DND-41 (cell line): ENCODE data around the gene SLC2A9.

Experiments used
- ATAC-seq: fragments of 200-7000 bp; cut with Tn5 transposase; 3 replicates; pipeline ENCODE4 v1.9.1; 2021; ENCODE audit warnings: low read depth; ENCODE audit not compliant: insufficient read depth
- DNase-seq: peaks from one replicate; pipeline ENCODE4 v3.0.0-alpha.2; 2020
- H2AFZ ChIP-seq: 2 replicates; pipeline ENCODE4 v1.6.0; 2012; ENCODE audit warnings: low read depth, low read length
- H3K27ac ChIP-seq: 2 replicates; pipeline ENCODE4 v1.5.1; 2012; ENCODE audit warnings: low read length, inconsistent platforms
- H3K27me3 ChIP-seq: fragments of 200-600 bp; sonication (generic); 2 replicates; pipeline ENCODE4 v1.6.0; 2012; ENCODE audit warnings: low read length, mild to moderate bottlenecking, inconsistent platforms; ENCODE audit not compliant: insufficient read depth, poor library complexity
- H3K36me3 ChIP-seq: 2 replicates; pipeline ENCODE4 v1.5.1; 2012; ENCODE audit warnings: low read length, inconsistent platforms; ENCODE audit not compliant: insufficient read depth
- H3K4me1 ChIP-seq: 2 replicates; pipeline ENCODE4 v1.5.1; 2012; ENCODE audit warnings: mild to moderate bottlenecking, low read length; ENCODE audit not compliant: insufficient read depth
- H3K4me2 ChIP-seq: 2 replicates; pipeline ENCODE4 v1.6.0; 2012; ENCODE audit warnings: mild to moderate bottlenecking, moderate library complexity, low read length, inconsistent platforms; ENCODE audit not compliant: insufficient read depth
- H3K4me3 ChIP-seq, 2 experiments: fragments of 200-600 bp in 1 of 2; shearing (Covaris generic) in 1 of 2; 2 replicates each; pipeline ENCODE4 v1.5.1; 2012 to 2016; ENCODE audit warnings: inconsistent platforms in 2 of 2, low read length in 2 of 2, mild to moderate bottlenecking in 2 of 2, low read depth in 1 of 2, moderate library complexity in 1 of 2
- H3K79me2 ChIP-seq: 2 replicates; pipeline ENCODE4 v1.6.0; 2012; ENCODE audit warnings: low read length, inconsistent platforms; ENCODE audit not compliant: insufficient read depth
- H3K9ac ChIP-seq: 2 replicates; pipeline ENCODE4 v1.6.0; 2012; ENCODE audit warnings: low read depth, mild to moderate bottlenecking, inconsistent platforms, low read length, moderate library complexity
- H3K9me3 ChIP-seq: 2 replicates; pipeline ENCODE4 v1.5.1; 2012; ENCODE audit warnings: low read length, moderate library complexity, mild to moderate bottlenecking, inconsistent platforms; ENCODE audit not compliant: insufficient read depth, severe bottlenecking
- H4K20me1 ChIP-seq: 2 replicates; pipeline ENCODE4 v1.6.0; 2012; ENCODE audit warnings: low read length; ENCODE audit not compliant: insufficient read depth
- EZH2 ChIP-seq: IDR thresholded peaks from 3 replicates; pipeline ENCODE4 v1.6.1; 2012; ENCODE audit warnings: borderline replicate concordance, low read depth, mild to moderate bottlenecking, moderate library complexity, low read length, inconsistent platforms; ENCODE audit not compliant: severe bottlenecking
- TF ChIP-seq, protein P1 (sequence below): IDR thresholded peaks from 2 replicates; pipeline ENCODE4 v1.5.1; 2012; ENCODE audit warnings: borderline replicate concordance, low read length, moderate library complexity, mild to moderate bottlenecking; ENCODE audit not compliant: poor library complexity, severe bottlenecking; ENCODE audit errors: extremely low read depth

The SLC2A9 gene

DNA sequence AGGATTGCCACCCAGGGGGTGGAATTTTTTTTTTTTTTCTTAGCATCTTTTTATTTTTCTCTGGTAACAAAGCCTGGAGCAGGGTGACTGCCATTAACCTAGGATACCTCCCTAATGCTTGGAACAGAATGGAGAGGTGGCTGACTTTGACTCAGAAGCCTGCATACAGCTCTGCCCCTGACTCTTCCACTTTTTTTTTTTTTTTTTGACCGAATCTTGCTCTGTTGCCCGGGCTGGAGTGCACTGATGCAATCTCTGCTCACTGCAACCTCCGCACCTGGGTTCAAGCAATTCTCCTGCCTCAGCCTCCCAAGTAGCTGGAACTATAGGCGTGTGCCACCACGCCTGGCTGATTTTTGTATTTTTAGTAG lies 341 bp upstream of the SLC2A9 start:
- Histone ChIP-seq H3K9ac (no peak overlapping the region), H4K20me1 (no peaks in the 10 kb centered on the region), H3K4me1 (no peaks in the 10 kb centered on the region), H3K4me3 (no peak overlapping the region), H3K27ac (no peak overlapping the region), H3K27me3 (no peaks in the 10 kb centered on the region), H3K79me2 (no peaks in the 10 kb centered on the region), H3K36me3 (no peaks in the 10 kb centered on the region), H3K4me2 (no peak overlapping the region), H2AFZ (no peak overlapping the region), H3K9me3 (no peaks in the 10 kb centered on the region)
- ATAC-seq (no peak), DNase-seq (no peak)
- no peak for TF ChIP-seq EZH2
- TF ChIP-seq, protein P1, sequence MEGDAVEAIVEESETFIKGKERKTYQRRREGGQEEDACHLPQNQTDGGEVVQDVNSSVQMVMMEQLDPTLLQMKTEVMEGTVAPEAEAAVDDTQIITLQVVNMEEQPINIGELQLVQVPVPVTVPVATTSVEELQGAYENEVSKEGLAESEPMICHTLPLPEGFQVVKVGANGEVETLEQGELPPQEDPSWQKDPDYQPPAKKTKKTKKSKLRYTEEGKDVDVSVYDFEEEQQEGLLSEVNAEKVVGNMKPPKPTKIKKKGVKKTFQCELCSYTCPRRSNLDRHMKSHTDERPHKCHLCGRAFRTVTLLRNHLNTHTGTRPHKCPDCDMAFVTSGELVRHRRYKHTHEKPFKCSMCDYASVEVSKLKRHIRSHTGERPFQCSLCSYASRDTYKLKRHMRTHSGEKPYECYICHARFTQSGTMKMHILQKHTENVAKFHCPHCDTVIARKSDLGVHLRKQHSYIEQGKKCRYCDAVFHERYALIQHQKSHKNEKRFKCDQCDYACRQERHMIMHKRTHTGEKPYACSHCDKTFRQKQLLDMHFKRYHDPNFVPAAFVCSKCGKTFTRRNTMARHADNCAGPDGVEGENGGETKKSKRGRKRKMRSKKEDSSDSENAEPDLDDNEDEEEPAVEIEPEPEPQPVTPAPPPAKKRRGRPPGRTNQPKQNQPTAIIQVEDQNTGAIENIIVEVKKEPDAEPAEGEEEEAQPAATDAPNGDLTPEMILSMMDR = no peak

DNA sequence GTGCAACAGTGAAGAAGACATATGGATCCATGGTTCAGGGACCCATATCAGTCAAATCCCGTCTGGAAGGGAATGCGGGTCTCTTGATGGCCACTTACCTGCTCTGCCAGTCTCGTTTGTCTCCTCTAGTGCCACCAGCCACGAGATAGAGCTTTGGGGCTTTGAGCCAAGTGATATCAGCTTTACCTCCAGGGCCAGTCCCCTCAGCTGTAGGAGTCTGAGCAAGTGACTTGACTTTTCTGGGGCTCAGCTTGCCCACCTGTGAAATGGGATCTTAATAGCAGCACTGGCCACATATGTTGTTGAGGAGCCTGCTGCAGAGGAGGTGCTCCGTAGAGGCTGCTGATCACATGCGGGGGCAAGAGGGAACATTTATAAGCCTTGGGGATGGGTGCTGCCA lies 1.2 kb downstream of the SLC2A9 start:
- TF ChIP-seq, protein P1 = no peak
- TF ChIP-seq EZH2 = no peak
- H2AFZ ChIP-seq = no peak overlapping the region
- H3K27ac ChIP-seq = no peak overlapping the region
- H3K4me2 ChIP-seq = no peak overlapping the region
- H3K9ac ChIP-seq = no peak overlapping the region
- H3K9me3 ChIP-seq = no peaks in the 10 kb centered on the region
- no peaks in the 10 kb centered on the region for H3K4me1 ChIP-seq
- H3K27me3 ChIP-seq = no peaks in the 10 kb centered on the region
- no peaks in the 10 kb centered on the region for H3K36me3 ChIP-seq
- no peaks in the 10 kb centered on the region for H4K20me1 ChIP-seq
- no peak for DNase-seq
- H3K4me3 ChIP-seq = no peak overlapping the region
- no peak for ATAC-seq
- H3K79me2 ChIP-seq = no peaks in the 10 kb centered on the region

DNA sequence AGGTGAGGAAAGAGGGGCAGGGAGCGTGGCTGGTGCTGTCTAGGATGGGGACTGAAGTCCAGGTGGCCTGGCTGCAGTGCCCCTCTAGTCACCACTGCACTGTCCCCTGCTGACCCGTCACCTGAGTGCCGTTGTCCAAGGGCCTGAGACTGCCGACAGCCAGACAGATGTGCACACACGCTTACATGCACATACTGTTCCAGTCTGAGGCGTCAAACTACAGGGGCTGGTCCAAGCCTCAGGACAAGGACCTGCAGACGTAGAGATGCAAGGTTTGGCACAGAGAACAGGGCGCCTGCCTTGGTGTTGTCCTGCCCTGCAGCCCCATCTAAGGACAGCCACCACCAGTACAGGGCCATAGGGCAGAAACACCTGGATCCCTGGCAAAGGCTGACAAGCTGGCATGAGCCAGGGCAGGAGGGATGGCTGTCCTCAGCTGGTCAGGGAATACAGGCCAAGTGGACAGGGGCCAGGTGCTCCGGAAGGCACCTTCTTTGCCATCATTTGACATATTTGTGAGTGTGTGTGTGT lies 1.7 kb downstream of the SLC2A9 start:
- H3K27ac ChIP-seq = no peak overlapping the region
- H2AFZ ChIP-seq = no peak overlapping the region

More for the DNA sequence above, 1.7 kb downstream of the SLC2A9 start:
- no peak for TF ChIP-seq EZH2
- TF ChIP-seq, protein P1 = no peak
- H3K9ac ChIP-seq = no peak overlapping the region
- H4K20me1 ChIP-seq = no peaks in the 10 kb centered on the region
- H3K4me2 ChIP-seq = no peak overlapping the region
- no peaks in the 10 kb centered on the region for H3K36me3 ChIP-seq
- H3K9me3 ChIP-seq = no peaks in the 10 kb centered on the region
- no peak for DNase-seq
- H3K4me3 ChIP-seq = no peak overlapping the region
- H3K79me2 ChIP-seq = no peaks in the 10 kb centered on the region
- H3K27me3 ChIP-seq = no peaks in the 10 kb centered on the region
- H3K4me1 ChIP-seq = no peaks in the 10 kb centered on the region
- ATAC-seq = no peak
